ENCODE measurements around the gene MCM9.
"Not testable (repeated sequence)": the region's sequence is repeated elsewhere in the genome, so short reads cannot be mapped to it uniquely, and the experiment has no call there.

Gene MCM9

GRCh38 chr6:118862443-118862842 is 72.5 kb downstream of the MCM9 start:
- no peak for DNase-seq

GRCh38 chr6:118860880-118861279 is 74.1 kb downstream of the MCM9 start:
- DNase-seq: no peak

GRCh38 chr6:118860363-118860762 is 74.6 kb downstream of the MCM9 start:
- DNase-seq: no peak

GRCh38 chr6:118859517-118860064 is 75.4 kb downstream of the MCM9 start:
- DNase-seq: no peak

- DNase-seq: no peak
Measured at GRCh38 chr6:118856301-118856700, 78.7 kb downstream of the MCM9 start.

- DNase-seq: no peak
Measured at GRCh38 chr6:118853408-118853807, 81.6 kb downstream of the MCM9 start.

- no peak for DNase-seq
Measured at GRCh38 chr6:118844915-118845314, 90.0 kb downstream of the MCM9 start.

GRCh38 chr6:118843685-118844390 is 91.1 kb downstream of the MCM9 start:
- peak; percentile 5 for DNase-seq

GRCh38 chr6:118830691-118831090 is 104.3 kb downstream of the MCM9 start:
- DNase-seq: no peak

GRCh38 chr6:118829817-118830478 is 105.0 kb downstream of the MCM9 start:
- no peak for DNase-seq

GRCh38 chr6:118826096-118826495 is 108.9 kb downstream of the MCM9 start:
- DNase-seq: no peak

- no peak for DNase-seq
Measured at GRCh38 chr6:118825661-118826060, 109.3 kb downstream of the MCM9 start.

- DNase-seq: no peak
Measured at GRCh38 chr6:118815495-118815894, 119.5 kb downstream of the MCM9 start.

GRCh38 chr6:118813775-118814174 is 121.2 kb downstream of the MCM9 start:
- DNase-seq: peak; percentile 57

- DNase-seq: peak; percentile 18
Measured at GRCh38 chr6:118812970-118813369, 122.0 kb downstream of the MCM9 start.

GRCh38 chr6:118810420-118811027 is 124.4 kb downstream of the MCM9 start:
- DNase-seq: no peak

- DNase-seq: no peak
Measured at GRCh38 chr6:118808793-118809638, 125.9 kb downstream of the MCM9 start.

- DNase-seq: no peak
Measured at GRCh38 chr6:118804091-118804490, 130.9 kb downstream of the MCM9 start.

GRCh38 chr6:118801257-118801656 is 133.7 kb downstream of the MCM9 start:
- no peak for DNase-seq

GRCh38 chr6:118800394-118801071 is 134.4 kb downstream of the MCM9 start:
- DNase-seq: peak; percentile 81

- DNase-seq: no peak
Measured at GRCh38 chr6:118799826-118800225, 135.1 kb downstream of the MCM9 start.

- DNase-seq: not testable (repeated sequence)
Measured at GRCh38 chr6:118796548-118796947, 138.4 kb downstream of the MCM9 start.

Data from fibroblast of skin of right biceps (primary cell).